Neural cell (in vitro differentiated cells): ENCODE results near the gene PCED1B. TPM values are rescaled to one million over a fixed set of nuclear protein-coding genes. Genes with fewer than 3 reads are reported as not detected.

Experiments used
- H2AFZ ChIP-seq: fragments of 200-600, 300-800 bp; sonication (generic), shearing (Covaris generic); 2 replicates; pipeline ENCODE4 v1.6.0; 2014; ENCODE audit warnings: low read depth, mild to moderate bottlenecking, antibody characterized with exemption, low read length, moderate library complexity
- H3F3A ChIP-seq: fragments of 200-600 bp; shearing (Covaris generic); 2 replicates; pipeline ENCODE4 v1.6.1; 2016; ENCODE audit warnings: mild to moderate bottlenecking, moderate library complexity, mixed read lengths, antibody characterized with exemption, low read length; ENCODE audit not compliant: insufficient read depth, poor library complexity, severe bottlenecking
- H3K27ac ChIP-seq: fragments of 200-600, 300-800 bp; sonication (generic), shearing (Covaris generic); 2 replicates; pipeline ENCODE4 v1.5.1; 2014; ENCODE audit warnings: mild to moderate bottlenecking, low read length, moderate library complexity
- H3K27me3 ChIP-seq: fragments of 300-800, 200-600 bp; sonication (generic), shearing (Covaris generic); 2 replicates; pipeline ENCODE4 v1.6.0; 2014; ENCODE audit warnings: mild to moderate bottlenecking, low read depth, low read length, moderate library complexity; ENCODE audit not compliant: insufficient read depth
- H3K36me3 ChIP-seq: fragments of 300-800, 200-600 bp; sonication (generic), shearing (Covaris generic); 2 replicates; pipeline ENCODE4 v1.5.1; 2014; ENCODE audit warnings: mild to moderate bottlenecking, antibody characterized with exemption, low read length, moderate library complexity; ENCODE audit not compliant: insufficient read depth
- H3K4me2 ChIP-seq: fragments of 300-800, 200-600 bp; sonication (generic), shearing (Covaris generic); 2 replicates; pipeline ENCODE4 v1.6.0; 2014; ENCODE audit warnings: mild to moderate bottlenecking, low read length
- H3K4me3 ChIP-seq: fragments of 300-800, 200-600 bp; sonication (generic), shearing (Covaris generic); 2 replicates; pipeline ENCODE4 v1.5.1; 2014; ENCODE audit warnings: mild to moderate bottlenecking, low read length, moderate library complexity
- H3K79me2 ChIP-seq: fragments of 200-600 bp; shearing (Covaris generic); replicated peaks from 2 replicates; pipeline ENCODE4 v1.6.0; 2014; ENCODE audit warnings: mild to moderate bottlenecking, low read length, moderate library complexity; ENCODE audit not compliant: insufficient read depth
- H3K9ac ChIP-seq: fragments of 300-800, 200-600 bp; sonication (generic), shearing (Covaris generic); 2 replicates; pipeline ENCODE4 v1.6.1; 2016; ENCODE audit warnings: mild to moderate bottlenecking, low read length, mixed read lengths
- H3K9me2 ChIP-seq: fragments of 200-600 bp; shearing (Covaris generic); 2 replicates; pipeline ENCODE4 v1.6.1; 2016; ENCODE audit warnings: mild to moderate bottlenecking, low read length, mixed read lengths; ENCODE audit not compliant: insufficient read depth
- H3K9me3 ChIP-seq: fragments of 200-600, 300-800 bp; sonication (generic), shearing (Covaris generic); 2 replicates; pipeline ENCODE4 v1.6.1; 2016; ENCODE audit warnings: mild to moderate bottlenecking, mixed run types, low read length, moderate library complexity, mixed read lengths
- H4K20me1 ChIP-seq: fragments of 200-600 bp; shearing (Covaris generic); 2 replicates; pipeline ENCODE4 v1.6.1; 2016; ENCODE audit warnings: mild to moderate bottlenecking, mixed run types; ENCODE audit not compliant: insufficient read depth
- CTCF ChIP-seq: fragments of 450-650 bp; IDR thresholded peaks from 2 replicates; pipeline ENCODE4 v1.5.1; 2014; ENCODE audit warnings: antibody characterized with exemption, mild to moderate bottlenecking, moderate library complexity; ENCODE audit not compliant: poor library complexity, severe bottlenecking
- EP300 ChIP-seq: fragments of 450-650 bp; conservative IDR thresholded peaks from 2 replicates; pipeline ENCODE4 v1.6.1; 2014; ENCODE audit warnings: antibody characterized with exemption, mild to moderate bottlenecking, moderate library complexity; ENCODE audit not compliant: poor library complexity, severe bottlenecking
- EZH2 ChIP-seq: fragments of 200-600, 300-800 bp; shearing (Covaris generic), sonication (generic); IDR thresholded peaks from 2 replicates; pipeline ENCODE4 v1.6.1; 2014; ENCODE audit warnings: antibody characterized with exemption, low read length, borderline replicate concordance, mild to moderate bottlenecking; ENCODE audit not compliant: insufficient read depth, poor library complexity, severe bottlenecking
- MXI1 ChIP-seq: fragments of 450-650 bp; conservative IDR thresholded peaks from 2 replicates; pipeline ENCODE4 v1.6.1; 2014; ENCODE audit warnings: antibody characterized with exemption, mild to moderate bottlenecking; ENCODE audit not compliant: poor library complexity, severe bottlenecking
- POLR2AphosphoS5 ChIP-seq: IDR thresholded peaks from 2 replicates; pipeline ENCODE4 v1.6.1; 2012
- RAD21 ChIP-seq: fragments of 450-650 bp; conservative IDR thresholded peaks from 2 replicates; pipeline ENCODE4 v1.6.1; 2014; ENCODE audit warnings: antibody characterized with exemption, mild to moderate bottlenecking, moderate library complexity
- SMC3 ChIP-seq: fragments of 450-650 bp; conservative IDR thresholded peaks from 2 replicates; pipeline ENCODE4 v1.6.1; 2014; ENCODE audit warnings: antibody characterized with exemption, mild to moderate bottlenecking, moderate library complexity; ENCODE audit not compliant: poor library complexity
- TAF1 ChIP-seq: IDR thresholded peaks from 2 replicates; pipeline ENCODE4 v1.6.1; 2012; ENCODE audit warnings: low read depth
- polyA plus RNA-seq: library from polyadenylated mRNA; depleted of rRNA; stranded (reverse); fragments of >200 nt; gene quantifications from 2 replicates; pipeline ENCODE4 v1.2.3, GENCODE V29; 2014
- TF ChIP-seq, protein P1 (sequence below): IDR thresholded peaks from 2 replicates; pipeline ENCODE4 v1.6.1; 2012; ENCODE audit warnings: borderline replicate concordance

The PCED1B gene
- polyA plus RNA-seq, 1 donor from 2014 or later, result not detected

- TF ChIP-seq POLR2AphosphoS5 (no peak), SMC3 (no peak), EP300 (no peak), TAF1 (no peak), MXI1 (no peak), EZH2 (no peak), CTCF (no peak), RAD21 (no peak)
- TF ChIP-seq, protein P1, sequence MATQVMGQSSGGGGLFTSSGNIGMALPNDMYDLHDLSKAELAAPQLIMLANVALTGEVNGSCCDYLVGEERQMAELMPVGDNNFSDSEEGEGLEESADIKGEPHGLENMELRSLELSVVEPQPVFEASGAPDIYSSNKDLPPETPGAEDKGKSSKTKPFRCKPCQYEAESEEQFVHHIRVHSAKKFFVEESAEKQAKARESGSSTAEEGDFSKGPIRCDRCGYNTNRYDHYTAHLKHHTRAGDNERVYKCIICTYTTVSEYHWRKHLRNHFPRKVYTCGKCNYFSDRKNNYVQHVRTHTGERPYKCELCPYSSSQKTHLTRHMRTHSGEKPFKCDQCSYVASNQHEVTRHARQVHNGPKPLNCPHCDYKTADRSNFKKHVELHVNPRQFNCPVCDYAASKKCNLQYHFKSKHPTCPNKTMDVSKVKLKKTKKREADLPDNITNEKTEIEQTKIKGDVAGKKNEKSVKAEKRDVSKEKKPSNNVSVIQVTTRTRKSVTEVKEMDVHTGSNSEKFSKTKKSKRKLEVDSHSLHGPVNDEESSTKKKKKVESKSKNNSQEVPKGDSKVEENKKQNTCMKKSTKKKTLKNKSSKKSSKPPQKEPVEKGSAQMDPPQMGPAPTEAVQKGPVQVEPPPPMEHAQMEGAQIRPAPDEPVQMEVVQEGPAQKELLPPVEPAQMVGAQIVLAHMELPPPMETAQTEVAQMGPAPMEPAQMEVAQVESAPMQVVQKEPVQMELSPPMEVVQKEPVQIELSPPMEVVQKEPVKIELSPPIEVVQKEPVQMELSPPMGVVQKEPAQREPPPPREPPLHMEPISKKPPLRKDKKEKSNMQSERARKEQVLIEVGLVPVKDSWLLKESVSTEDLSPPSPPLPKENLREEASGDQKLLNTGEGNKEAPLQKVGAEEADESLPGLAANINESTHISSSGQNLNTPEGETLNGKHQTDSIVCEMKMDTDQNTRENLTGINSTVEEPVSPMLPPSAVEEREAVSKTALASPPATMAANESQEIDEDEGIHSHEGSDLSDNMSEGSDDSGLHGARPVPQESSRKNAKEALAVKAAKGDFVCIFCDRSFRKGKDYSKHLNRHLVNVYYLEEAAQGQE, result no peak
- no peaks in the 10 kb centered on the region for H3K36me3 ChIP-seq
- no peaks in the 10 kb centered on the region for H3K9me3 ChIP-seq
- no peak overlapping the region for H3K9ac ChIP-seq
- H3K79me2 ChIP-seq, result no peaks in the 10 kb centered on the region
- H3K4me2 ChIP-seq, result no peak overlapping the region
- H4K20me1 ChIP-seq, result no peaks in the 10 kb centered on the region
- no peaks in the 10 kb centered on the region for H3K27me3 ChIP-seq
- H3F3A ChIP-seq, result no peaks in the 10 kb centered on the region
- no peak overlapping the region for H2AFZ ChIP-seq
- H3K27ac ChIP-seq, result no peak overlapping the region
- H3K9me2 ChIP-seq, result no peaks in the 10 kb centered on the region
- no peak overlapping the region for H3K4me3 ChIP-seq
Observed at GRCh38 chr12:47225356-47225755, 145.9 kb downstream of the PCED1B start.

DNA sequence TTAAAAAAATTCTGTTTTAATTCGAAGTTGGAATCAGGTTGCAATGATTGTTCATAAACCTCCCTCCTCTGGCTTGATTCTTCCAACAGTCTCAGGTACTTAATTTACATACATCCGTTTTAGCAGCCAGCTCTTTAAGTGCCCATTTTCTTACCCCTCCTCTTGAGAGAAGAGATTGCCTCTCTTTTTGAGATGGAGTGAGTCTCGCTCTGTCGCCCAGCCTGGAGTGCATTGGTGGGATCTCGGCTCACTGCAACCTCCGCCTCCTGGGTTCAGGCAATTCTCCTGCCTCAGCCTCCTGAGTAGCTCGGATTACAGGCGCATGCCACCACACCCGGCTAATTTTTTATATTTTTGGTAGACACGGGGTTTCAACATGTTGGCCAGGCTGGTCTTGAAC lies 146.8 kb downstream of the PCED1B start:
- TF ChIP-seq TAF1 (no peak), SMC3 (no peak), EP300 (no peak), EZH2 (no peak), CTCF (no peak), RAD21 (no peak)

More for the DNA sequence above, 146.8 kb downstream of the PCED1B start:
- no peaks in the 10 kb centered on the region for H3K9me3 ChIP-seq
- H3K27ac ChIP-seq, result no peak overlapping the region
- no peak overlapping the region for H2AFZ ChIP-seq
- H3K79me2 ChIP-seq, result no peaks in the 10 kb centered on the region
- no peaks in the 10 kb centered on the region for H4K20me1 ChIP-seq
- no peak overlapping the region for H3K4me3 ChIP-seq
- no peak overlapping the region for H3K9ac ChIP-seq
- no peaks in the 10 kb centered on the region for H3K9me2 ChIP-seq
- no peaks in the 10 kb centered on the region for H3K27me3 ChIP-seq
- H3F3A ChIP-seq, result no peaks in the 10 kb centered on the region
- H3K4me2 ChIP-seq, result no peak overlapping the region
- H3K36me3 ChIP-seq, result no peaks in the 10 kb centered on the region
